ENCODE measurements around the gene ACBD7.

Gene ACBD7

DNA sequence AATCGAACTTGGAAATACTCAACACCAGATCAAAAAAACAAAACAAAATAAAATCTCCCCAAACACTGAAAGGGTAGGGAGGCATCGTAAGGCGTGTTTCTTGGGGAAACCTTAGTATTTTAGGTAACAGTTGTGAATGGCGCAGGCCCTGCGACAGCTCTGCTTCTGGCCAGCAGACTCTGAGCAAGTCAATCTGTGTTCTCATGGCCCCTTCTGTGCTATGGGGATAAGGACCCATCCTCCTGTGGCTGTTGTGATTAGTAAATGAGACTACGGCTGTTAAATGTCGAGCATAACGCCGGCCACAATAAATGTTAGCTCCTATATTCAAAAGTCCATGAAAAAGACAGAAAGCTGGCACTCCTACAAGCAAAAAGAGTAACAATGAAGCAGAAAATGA is 35.6 kb upstream of the ACBD7 start:
- TF ChIP-seq, protein P1, sequence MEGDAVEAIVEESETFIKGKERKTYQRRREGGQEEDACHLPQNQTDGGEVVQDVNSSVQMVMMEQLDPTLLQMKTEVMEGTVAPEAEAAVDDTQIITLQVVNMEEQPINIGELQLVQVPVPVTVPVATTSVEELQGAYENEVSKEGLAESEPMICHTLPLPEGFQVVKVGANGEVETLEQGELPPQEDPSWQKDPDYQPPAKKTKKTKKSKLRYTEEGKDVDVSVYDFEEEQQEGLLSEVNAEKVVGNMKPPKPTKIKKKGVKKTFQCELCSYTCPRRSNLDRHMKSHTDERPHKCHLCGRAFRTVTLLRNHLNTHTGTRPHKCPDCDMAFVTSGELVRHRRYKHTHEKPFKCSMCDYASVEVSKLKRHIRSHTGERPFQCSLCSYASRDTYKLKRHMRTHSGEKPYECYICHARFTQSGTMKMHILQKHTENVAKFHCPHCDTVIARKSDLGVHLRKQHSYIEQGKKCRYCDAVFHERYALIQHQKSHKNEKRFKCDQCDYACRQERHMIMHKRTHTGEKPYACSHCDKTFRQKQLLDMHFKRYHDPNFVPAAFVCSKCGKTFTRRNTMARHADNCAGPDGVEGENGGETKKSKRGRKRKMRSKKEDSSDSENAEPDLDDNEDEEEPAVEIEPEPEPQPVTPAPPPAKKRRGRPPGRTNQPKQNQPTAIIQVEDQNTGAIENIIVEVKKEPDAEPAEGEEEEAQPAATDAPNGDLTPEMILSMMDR (IDR thresholded peaks at IDR 0.05; ENCODE audit: insufficient read depth, low read depth, low read length, missing control alignments) = no peak
- no peak overlapping the region for H3K4me3 ChIP-seq (ENCODE audit: low read depth, low read length)
- DNase-seq (ENCODE audit: low read depth) = no peak

DNA sequence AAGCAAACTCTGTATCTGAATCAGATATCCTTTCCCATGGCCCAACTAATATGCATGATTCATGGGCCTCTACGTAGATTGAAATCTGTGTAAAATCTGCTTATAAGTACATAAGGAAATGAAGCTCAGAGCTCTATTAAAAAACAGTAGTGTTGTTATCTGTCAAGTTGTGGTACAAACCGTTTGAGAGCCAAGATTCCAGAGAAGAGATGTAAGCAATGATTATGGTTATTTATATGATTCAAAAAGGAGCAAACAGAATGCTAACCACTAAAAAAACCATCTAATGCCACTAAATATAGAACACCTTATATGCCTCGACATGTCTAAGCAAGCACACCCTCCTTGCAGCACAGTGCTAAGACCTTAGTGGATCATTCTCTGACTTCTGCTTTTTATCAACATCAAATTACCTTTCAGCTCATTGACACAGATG is 35.2 kb upstream of the ACBD7 start:
- H3K4me3 ChIP-seq (ENCODE audit: low read depth, low read length) = no peak overlapping the region
- TF ChIP-seq, protein P1 (IDR thresholded peaks at IDR 0.05; ENCODE audit: insufficient read depth, low read depth, low read length, missing control alignments) = no peak
- DNase-seq (ENCODE audit: low read depth) = peak; percentile 52

DNA sequence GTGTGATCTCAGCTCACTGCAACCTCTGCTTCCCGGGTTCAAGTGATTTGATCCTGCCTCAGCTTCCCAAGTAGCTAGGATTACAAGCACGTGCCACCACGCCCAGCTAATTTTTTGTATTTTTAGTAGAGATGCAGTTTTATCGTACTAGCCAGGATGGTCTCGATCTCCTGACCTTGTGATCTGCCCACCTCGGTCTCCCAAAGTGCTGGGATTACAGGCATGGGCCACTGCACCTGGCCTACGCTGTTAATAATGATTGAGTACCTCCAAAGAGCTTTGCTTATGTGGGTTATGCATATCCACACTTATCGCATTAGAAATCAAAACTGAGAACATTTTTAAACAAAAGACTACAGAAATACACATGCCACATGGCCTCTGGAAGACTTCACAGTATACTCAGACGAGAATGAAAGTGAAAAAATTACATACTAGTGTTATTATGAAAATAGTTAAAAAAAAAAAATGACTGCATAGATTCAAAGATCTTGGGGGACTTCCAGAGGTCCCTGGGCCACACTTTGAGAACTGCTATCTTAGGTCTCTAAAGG is 34.0 kb upstream of the ACBD7 start:
- peak; percentile 86 for DNase-seq (ENCODE audit: low read depth)
- TF ChIP-seq, protein P1 (IDR thresholded peaks at IDR 0.05; ENCODE audit: insufficient read depth, low read depth, low read length, missing control alignments) = no peak
- H3K4me3 ChIP-seq (ENCODE audit: low read depth, low read length) = peak overlapping the region; percentile 30

DNA sequence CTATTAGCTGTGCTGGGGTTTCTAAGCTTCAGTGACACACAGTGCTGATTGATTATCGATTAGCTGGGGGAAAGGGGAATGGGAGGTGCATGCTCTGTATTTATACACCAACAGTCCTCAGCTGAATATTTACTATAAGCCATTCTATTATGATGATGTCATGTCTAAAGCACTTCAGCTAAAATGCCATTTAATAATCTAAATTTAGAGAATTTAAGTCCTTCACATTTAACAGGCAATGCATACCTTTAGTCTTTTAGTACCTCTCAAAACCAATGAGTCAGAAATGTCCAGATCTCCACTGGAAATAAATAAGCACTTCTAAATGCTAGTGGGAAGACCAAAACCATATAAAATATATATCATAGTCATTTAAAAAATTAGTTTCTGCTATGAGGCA is 33.1 kb upstream of the ACBD7 start:
- H3K4me3 ChIP-seq (ENCODE audit: low read depth, low read length) = no peak overlapping the region
- DNase-seq (ENCODE audit: low read depth) = no peak
- TF ChIP-seq, protein P1 (IDR thresholded peaks at IDR 0.05; ENCODE audit: insufficient read depth, low read depth, low read length, missing control alignments) = no peak

DNA sequence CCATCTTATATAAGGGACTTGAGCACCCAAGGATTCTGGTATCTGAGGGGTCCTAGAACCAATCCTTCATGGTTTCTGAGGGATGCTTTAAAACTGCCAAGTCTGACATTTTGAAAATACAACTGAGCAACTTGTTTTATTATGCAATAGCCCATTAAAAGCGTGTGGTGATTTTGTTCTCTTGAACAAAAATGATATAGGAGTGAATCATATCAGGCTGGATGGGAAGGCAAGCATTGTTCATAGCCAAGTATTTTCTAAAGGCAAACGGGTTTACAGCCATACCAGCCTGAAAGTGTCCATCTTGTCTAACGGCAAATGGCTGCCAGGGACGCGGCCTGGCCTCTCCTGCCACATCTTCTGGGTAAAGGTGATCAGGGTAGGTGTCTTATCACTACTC is 31.9 kb upstream of the ACBD7 start:
- no peak overlapping the region for H3K4me3 ChIP-seq (ENCODE audit: low read depth, low read length)
- DNase-seq (ENCODE audit: low read depth) = no peak
- TF ChIP-seq, protein P1 (IDR thresholded peaks at IDR 0.05; ENCODE audit: insufficient read depth, low read depth, low read length, missing control alignments) = no peak

DNA sequence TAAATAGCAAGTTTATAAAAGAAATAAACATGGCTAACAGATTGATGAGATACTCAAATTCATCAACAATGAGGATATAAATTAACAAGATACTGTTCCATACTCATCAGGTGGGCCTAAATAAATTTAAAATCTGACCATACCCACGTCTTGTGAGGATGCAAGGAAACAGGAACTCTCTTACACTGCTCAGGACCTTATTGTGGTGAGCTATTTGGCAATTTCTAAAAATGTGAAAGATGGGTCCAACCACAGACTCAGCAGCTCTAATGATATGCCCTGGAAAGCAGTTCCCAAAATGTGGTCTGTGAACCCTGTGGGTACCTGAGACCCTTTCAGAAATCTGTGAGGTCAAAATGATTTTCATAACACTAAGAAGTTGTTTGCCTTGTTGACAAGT is 30.0 kb upstream of the ACBD7 start:
- H3K4me3 ChIP-seq (ENCODE audit: low read depth, low read length) = no peak overlapping the region
- DNase-seq (ENCODE audit: low read depth) = peak; percentile 33
- TF ChIP-seq, protein P1 (IDR thresholded peaks at IDR 0.05; ENCODE audit: insufficient read depth, low read depth, low read length, missing control alignments) = no peak

DNA sequence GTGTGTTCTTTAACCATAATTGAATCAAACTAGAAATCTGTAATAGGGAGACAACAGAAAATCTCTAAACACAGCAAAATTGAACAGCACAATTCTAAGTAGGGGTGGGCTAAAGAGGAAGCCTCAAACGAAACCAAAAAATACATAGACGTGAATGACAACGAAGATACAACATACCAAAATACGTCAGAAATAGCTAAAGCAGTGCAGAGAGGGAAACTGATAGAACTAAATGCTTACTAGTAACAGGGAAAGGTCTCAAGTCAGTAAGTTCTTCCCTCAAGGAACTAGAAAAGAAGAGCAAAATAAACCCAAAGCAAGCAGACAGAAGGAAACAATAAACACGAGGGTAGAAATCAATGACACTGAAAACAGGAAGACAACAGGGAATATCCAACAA is 27.6 kb upstream of the ACBD7 start:
- no peak overlapping the region for H3K4me3 ChIP-seq (ENCODE audit: low read depth, low read length)
- TF ChIP-seq, protein P1 (IDR thresholded peaks at IDR 0.05; ENCODE audit: insufficient read depth, low read depth, low read length, missing control alignments) = no peak
- no peak for DNase-seq (ENCODE audit: low read depth)
